NB4 (cell line): ENCODE results near the gene NFAM1.

Source experiments
- TF ChIP-seq, protein P1 (sequence below): IDR thresholded peaks from one replicate; pipeline ENCODE4 v1.5.1; 2012; ENCODE audit warnings: low read depth, low read length
- TF ChIP-seq, protein P2 (sequence below): IDR thresholded peaks from 2 replicates; pipeline ENCODE4 v1.6.1; 2011; ENCODE audit warnings: low read depth, low read length

DNA sequence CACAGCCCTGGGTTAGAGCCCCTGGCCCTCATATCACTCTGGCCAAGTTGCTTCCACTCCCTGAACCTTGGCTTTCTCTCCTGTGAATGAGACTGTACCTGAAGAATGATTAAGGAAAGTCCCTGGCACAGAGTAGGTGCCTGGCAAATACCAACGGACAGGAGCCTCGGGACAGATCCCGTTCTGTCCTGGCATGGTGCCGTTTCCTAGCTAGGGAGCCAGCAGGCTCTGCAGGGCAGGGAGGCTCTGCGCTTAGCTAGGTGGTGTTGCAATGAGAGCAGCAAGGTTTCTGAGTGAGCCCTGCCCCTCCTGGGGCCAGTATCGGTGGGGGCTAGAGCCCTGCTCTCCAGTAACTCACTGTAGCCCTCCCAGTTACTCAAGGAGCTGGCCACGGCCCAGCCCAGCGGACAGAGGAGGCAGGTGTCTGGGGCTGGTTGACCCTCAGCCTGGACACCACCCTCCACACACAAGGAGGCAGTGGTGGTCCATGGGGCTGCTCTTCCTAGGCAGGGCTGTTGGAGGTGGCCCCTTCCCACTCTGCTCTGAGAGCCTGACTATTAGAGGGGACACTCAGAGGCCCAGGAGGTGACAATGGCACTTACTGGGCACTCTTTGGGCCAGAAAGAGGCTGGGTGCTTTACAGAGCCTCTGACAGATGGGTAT, 74.4 kb downstream of the NFAM1 start:
- TF ChIP-seq, protein P1, sequence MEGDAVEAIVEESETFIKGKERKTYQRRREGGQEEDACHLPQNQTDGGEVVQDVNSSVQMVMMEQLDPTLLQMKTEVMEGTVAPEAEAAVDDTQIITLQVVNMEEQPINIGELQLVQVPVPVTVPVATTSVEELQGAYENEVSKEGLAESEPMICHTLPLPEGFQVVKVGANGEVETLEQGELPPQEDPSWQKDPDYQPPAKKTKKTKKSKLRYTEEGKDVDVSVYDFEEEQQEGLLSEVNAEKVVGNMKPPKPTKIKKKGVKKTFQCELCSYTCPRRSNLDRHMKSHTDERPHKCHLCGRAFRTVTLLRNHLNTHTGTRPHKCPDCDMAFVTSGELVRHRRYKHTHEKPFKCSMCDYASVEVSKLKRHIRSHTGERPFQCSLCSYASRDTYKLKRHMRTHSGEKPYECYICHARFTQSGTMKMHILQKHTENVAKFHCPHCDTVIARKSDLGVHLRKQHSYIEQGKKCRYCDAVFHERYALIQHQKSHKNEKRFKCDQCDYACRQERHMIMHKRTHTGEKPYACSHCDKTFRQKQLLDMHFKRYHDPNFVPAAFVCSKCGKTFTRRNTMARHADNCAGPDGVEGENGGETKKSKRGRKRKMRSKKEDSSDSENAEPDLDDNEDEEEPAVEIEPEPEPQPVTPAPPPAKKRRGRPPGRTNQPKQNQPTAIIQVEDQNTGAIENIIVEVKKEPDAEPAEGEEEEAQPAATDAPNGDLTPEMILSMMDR = no peak
- TF ChIP-seq, protein P2, sequence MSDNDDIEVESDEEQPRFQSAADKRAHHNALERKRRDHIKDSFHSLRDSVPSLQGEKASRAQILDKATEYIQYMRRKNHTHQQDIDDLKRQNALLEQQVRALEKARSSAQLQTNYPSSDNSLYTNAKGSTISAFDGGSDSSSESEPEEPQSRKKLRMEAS = no peak
